NCI-H128 (cell line): ENCODE data around the gene STARD6.
"Not testable (repeated sequence)": the region's sequence is repeated elsewhere in the genome, so short reads cannot be mapped to it uniquely, and the experiment has no call there.

Source experiments
- DNase-seq: peaks from one replicate; lab custom pipeline; 2025; ENCODE audit not compliant: unreplicated experiment; lab: John Stamatoyannopoulos, UW

Gene STARD6

GRCh38 chr18:54351186-54351585 lies 6.5 kb downstream of the STARD6 start:
- no peak for DNase-seq

- no peak for DNase-seq
These were observed 19.4 kb downstream of the STARD6 start for GRCh38 chr18:54338230-54338629.

GRCh38 chr18:54335638-54336173 lies 22.0 kb downstream of the STARD6 start:
- DNase-seq: no peak

- DNase-seq: no peak
These were observed 26.7 kb downstream of the STARD6 start for GRCh38 chr18:54330768-54331548.

- no peak for DNase-seq
These were observed 27.9 kb downstream of the STARD6 start for GRCh38 chr18:54329787-54330186.

- DNase-seq: no peak
These were observed 29.8 kb downstream of the STARD6 start for GRCh38 chr18:54327818-54328217.

- no peak for DNase-seq
These were observed 33.7 kb downstream of the STARD6 start for GRCh38 chr18:54323970-54324369.

GRCh38 chr18:54323561-54323960 lies 34.1 kb downstream of the STARD6 start:
- no peak for DNase-seq

GRCh38 chr18:54316071-54316820 lies 41.4 kb downstream of the STARD6 start:
- no peak for DNase-seq

GRCh38 chr18:54309564-54309963 lies 48.1 kb downstream of the STARD6 start:
- not testable (repeated sequence) for DNase-seq

GRCh38 chr18:54303408-54303807 lies 54.2 kb downstream of the STARD6 start:
- DNase-seq: no peak

GRCh38 chr18:54298991-54299390 lies 58.7 kb downstream of the STARD6 start:
- not testable (repeated sequence) for DNase-seq

- no peak for DNase-seq
These were observed 61.6 kb downstream of the STARD6 start for GRCh38 chr18:54296062-54296461.

GRCh38 chr18:54294274-54294673 lies 63.4 kb downstream of the STARD6 start:
- no peak for DNase-seq

- no peak for DNase-seq
These were observed 72.5 kb downstream of the STARD6 start for GRCh38 chr18:54284981-54285785.

- DNase-seq: no peak
These were observed 73.1 kb downstream of the STARD6 start for GRCh38 chr18:54284535-54284934.

- no peak for DNase-seq
These were observed 77.5 kb downstream of the STARD6 start for GRCh38 chr18:54280220-54280569.

GRCh38 chr18:54279477-54280219 lies 78.0 kb downstream of the STARD6 start:
- DNase-seq: no peak

- no peak for DNase-seq
These were observed 79.0 kb downstream of the STARD6 start for GRCh38 chr18:54278615-54279014.

GRCh38 chr18:54277899-54278298 lies 79.8 kb downstream of the STARD6 start:
- no peak for DNase-seq
